Measurements from ENCODE around the gene NR5A1.

The NR5A1 gene

DNA sequence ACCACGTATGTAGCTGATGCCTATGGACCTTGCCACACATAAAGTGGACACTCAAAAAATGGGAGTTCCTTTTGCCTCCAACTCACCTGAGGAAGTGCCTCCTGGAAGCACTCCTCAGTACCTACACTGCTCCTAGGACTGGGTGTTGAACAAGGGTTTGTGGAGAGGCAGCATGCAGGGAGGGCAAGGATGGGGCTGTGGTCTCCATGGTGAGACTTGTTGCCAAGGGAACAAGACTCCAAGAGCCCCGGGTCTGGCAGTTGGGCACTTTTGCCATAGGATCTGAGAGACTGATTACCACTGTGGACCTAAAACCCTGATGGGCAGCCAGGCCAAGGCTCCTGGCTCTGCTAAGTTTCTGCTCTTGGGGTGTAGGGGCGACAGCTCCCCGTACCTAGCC is 6.9 kb upstream of the NR5A1 start:
- DNase-seq (ENCODE audit: low read depth, low spot score) = no peak
- H3K36me3 ChIP-seq (ENCODE audit: insufficient read depth, insufficient read length, low read length) = no peaks in the 10 kb centered on the region
- no peak overlapping the region for H3K9ac ChIP-seq (ENCODE audit: insufficient read length, low read depth)
- TF ChIP-seq YY1 (IDR thresholded peaks at IDR 0.05; ENCODE audit: insufficient read depth, insufficient read length) (no peak), ZNF274 (IDR thresholded peaks at IDR 0.05; ENCODE audit: low read depth, low read length) (no peak), SUZ12 (IDR thresholded peaks at IDR 0.05; ENCODE audit: extremely low read depth, insufficient read depth, insufficient read length) (no peak)
- H3K27me3 ChIP-seq (ENCODE audit: insufficient read depth, insufficient read length) = no peaks in the 10 kb centered on the region
- H3K9me3 ChIP-seq (ENCODE audit: insufficient read depth, low read length) = no peaks in the 10 kb centered on the region
- H3K4me1 ChIP-seq (ENCODE audit: insufficient read depth, insufficient read length) = peaks cover 18% of the 10 kb centered on the region
- H3K4me3 ChIP-seq (ENCODE audit: insufficient read length, low read depth) = no peak overlapping the region

DNA sequence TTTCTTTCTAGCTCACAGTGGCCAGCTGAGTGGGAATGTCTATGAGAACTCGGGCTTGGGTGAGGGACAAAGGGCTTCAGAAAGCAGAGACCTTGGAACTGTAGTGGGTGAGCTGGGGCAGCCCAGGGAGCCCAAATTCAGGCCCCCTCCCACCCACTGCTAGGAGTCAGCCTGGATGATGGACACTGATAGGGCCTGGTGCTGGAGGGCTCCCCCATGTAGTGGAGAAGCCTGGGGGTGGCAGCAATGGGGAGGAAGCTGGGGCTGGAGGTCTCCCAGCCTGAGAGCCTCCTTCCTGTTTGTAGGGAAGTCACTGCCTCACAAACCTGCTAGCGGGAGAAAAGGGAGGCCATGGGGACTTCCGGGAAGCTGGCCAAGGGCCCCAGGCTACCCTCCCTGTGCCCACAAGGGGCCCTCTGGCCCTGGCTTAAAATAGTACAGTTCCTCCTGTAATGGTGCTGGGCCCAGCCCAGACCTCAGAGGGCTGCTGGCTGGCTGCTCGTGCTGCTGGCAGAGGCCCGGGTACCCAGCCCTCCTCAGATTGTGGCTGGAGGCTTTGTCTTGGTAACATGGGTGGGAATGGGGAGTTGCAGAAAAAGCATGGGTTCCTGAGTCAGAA is 6.3 kb upstream of the NR5A1 start:
- H3K9ac ChIP-seq (ENCODE audit: insufficient read length, low read depth) = no peak overlapping the region
- TF ChIP-seq SUZ12 (IDR thresholded peaks at IDR 0.05; ENCODE audit: extremely low read depth, insufficient read depth, insufficient read length) = no peak
- no peak for TF ChIP-seq YY1 (IDR thresholded peaks at IDR 0.05; ENCODE audit: insufficient read depth, insufficient read length)
- no peak for TF ChIP-seq ZNF274 (IDR thresholded peaks at IDR 0.05; ENCODE audit: low read depth, low read length)
- no peaks in the 10 kb centered on the region for H3K27me3 ChIP-seq (ENCODE audit: insufficient read depth, insufficient read length)
- no peak overlapping the region for H3K4me3 ChIP-seq (ENCODE audit: insufficient read length, low read depth)
- H3K9me3 ChIP-seq (ENCODE audit: insufficient read depth, low read length) = no peaks in the 10 kb centered on the region
- H3K4me1 ChIP-seq (ENCODE audit: insufficient read depth, insufficient read length) = peaks cover 18% of the 10 kb centered on the region
- no peak for DNase-seq (ENCODE audit: low read depth, low spot score)
- no peaks in the 10 kb centered on the region for H3K36me3 ChIP-seq (ENCODE audit: insufficient read depth, insufficient read length, low read length)

DNA sequence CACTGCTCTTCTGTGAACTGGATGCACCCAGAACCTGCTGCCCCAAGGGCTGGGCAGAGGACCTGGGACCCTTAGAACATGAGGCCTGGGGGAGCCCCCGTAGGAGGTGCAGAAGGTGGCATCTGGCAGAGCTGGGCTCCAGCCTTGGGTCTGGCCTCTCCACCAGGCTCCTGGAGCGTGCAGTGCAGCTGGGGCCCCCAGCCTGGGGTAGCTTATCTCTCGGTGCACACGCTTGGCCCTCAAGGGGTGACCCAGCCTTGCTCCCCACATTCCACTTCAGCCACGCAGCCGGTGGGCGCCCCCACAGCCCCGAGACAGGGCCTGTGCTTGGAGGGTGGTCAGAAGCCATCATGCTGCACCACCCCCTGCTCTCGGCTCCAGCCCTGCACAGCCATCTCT is 5.6 kb upstream of the NR5A1 start:
- TF ChIP-seq SUZ12 (IDR thresholded peaks at IDR 0.05; ENCODE audit: extremely low read depth, insufficient read depth, insufficient read length) = no peak
- TF ChIP-seq YY1 (IDR thresholded peaks at IDR 0.05; ENCODE audit: insufficient read depth, insufficient read length) = no peak
- no peak for TF ChIP-seq ZNF274 (IDR thresholded peaks at IDR 0.05; ENCODE audit: low read depth, low read length)
- no peak for DNase-seq (ENCODE audit: low read depth, low spot score)
- Histone ChIP-seq H3K36me3 (ENCODE audit: insufficient read depth, insufficient read length, low read length) (no peaks in the 10 kb centered on the region), H3K4me1 (ENCODE audit: insufficient read depth, insufficient read length) (peaks cover 13% of the 10 kb centered on the region), H3K27me3 (ENCODE audit: insufficient read depth, insufficient read length) (no peaks in the 10 kb centered on the region), H3K9ac (ENCODE audit: insufficient read length, low read depth) (no peak overlapping the region), H3K9me3 (ENCODE audit: insufficient read depth, low read length) (no peaks in the 10 kb centered on the region), H3K4me3 (ENCODE audit: insufficient read length, low read depth) (no peak overlapping the region)

DNA sequence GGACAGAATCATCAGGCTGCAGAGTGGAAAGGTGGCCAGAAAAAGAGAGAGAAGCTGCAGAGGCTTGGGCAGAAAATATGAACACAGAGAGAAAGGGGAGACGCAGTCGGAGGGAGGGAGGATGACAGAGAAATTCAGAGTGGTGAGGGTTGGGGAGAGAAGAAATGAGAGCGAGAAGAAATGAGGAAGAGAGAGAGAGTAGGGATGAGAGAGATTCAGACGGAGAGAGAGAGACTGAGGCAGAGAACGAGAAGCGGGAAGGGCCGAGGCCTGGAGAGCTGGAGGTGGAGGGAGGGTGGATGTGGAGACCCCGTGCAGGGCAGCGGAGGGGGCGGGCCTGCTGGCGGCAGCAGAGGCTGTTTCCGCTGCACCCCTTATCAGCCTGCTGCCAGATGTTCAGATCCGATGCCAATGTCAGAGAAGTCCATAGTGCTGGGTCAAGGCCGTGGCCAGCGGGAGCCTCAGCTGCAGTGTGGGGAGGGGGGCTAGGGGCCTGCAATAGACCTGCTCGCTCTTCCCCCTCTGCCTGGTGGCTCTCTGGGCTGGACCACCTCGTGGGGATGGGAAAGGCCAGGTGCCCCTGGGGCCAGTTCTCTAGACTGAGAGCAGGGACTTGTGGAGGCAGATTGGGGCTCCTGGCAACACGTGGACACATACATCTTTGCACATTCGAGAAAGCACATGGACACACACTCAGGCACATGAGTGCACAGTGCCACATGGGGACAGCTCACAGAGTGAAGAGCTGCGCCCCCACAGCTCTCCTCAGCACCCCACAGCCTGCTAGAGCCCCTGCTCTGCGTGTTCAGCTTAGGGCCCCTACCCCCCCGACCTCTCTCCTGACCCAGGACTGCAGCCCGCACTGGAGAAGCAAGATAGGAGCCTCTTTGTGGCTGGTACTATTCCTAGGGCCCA is 4.9 kb upstream of the NR5A1 start:
- Histone ChIP-seq H3K4me1 (ENCODE audit: insufficient read depth, insufficient read length) (peaks cover 16% of the 10 kb centered on the region), H3K36me3 (ENCODE audit: insufficient read depth, insufficient read length, low read length) (no peaks in the 10 kb centered on the region), H3K9ac (ENCODE audit: insufficient read length, low read depth) (peak overlapping the region; percentile 37), H3K4me3 (ENCODE audit: insufficient read length, low read depth) (no peak overlapping the region), H3K27me3 (ENCODE audit: insufficient read depth, insufficient read length) (no peaks in the 10 kb centered on the region), H3K9me3 (ENCODE audit: insufficient read depth, low read length) (no peaks in the 10 kb centered on the region)
- DNase-seq (ENCODE audit: low read depth, low spot score) = no peak
- TF ChIP-seq SUZ12 (IDR thresholded peaks at IDR 0.05; ENCODE audit: extremely low read depth, insufficient read depth, insufficient read length) (no peak), YY1 (IDR thresholded peaks at IDR 0.05; ENCODE audit: insufficient read depth, insufficient read length) (no peak), ZNF274 (IDR thresholded peaks at IDR 0.05; ENCODE audit: low read depth, low read length) (no peak)

DNA sequence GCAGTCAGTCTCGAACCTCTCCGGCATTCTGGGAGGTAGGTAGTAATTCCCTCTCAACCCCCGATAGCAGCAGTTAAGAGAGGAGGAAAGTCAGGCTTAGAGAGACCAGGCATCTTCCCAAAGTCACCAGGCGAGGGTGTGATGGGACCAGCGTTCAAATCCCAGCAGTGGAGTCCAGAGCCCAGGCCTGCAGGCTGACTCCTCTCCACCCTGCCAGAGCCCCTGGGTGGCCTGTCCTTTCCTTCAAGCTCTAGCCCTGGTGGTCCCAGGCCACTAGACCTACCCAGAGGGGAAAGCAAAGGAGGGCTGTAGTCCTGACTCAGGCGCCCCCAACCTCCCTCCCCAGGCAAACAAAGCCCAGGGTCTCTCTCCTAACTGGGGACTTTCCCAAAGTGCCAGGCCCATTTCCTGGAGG is 4.2 kb upstream of the NR5A1 start:
- H3K36me3 ChIP-seq (ENCODE audit: insufficient read depth, insufficient read length, low read length) = no peaks in the 10 kb centered on the region
- DNase-seq (ENCODE audit: low read depth, low spot score) = peak; percentile 20
- TF ChIP-seq YY1 (IDR thresholded peaks at IDR 0.05; ENCODE audit: insufficient read depth, insufficient read length) (no peak), ZNF274 (IDR thresholded peaks at IDR 0.05; ENCODE audit: low read depth, low read length) (no peak), SUZ12 (IDR thresholded peaks at IDR 0.05; ENCODE audit: extremely low read depth, insufficient read depth, insufficient read length) (no peak)
- no peak overlapping the region for H3K4me3 ChIP-seq (ENCODE audit: insufficient read length, low read depth)
- H3K27me3 ChIP-seq (ENCODE audit: insufficient read depth, insufficient read length) = no peaks in the 10 kb centered on the region
- H3K9ac ChIP-seq (ENCODE audit: insufficient read length, low read depth) = peak overlapping the region; percentile 4
- H3K9me3 ChIP-seq (ENCODE audit: insufficient read depth, low read length) = no peaks in the 10 kb centered on the region
- H3K4me1 ChIP-seq (ENCODE audit: insufficient read depth, insufficient read length) = peaks cover 22% of the 10 kb centered on the region

DNA sequence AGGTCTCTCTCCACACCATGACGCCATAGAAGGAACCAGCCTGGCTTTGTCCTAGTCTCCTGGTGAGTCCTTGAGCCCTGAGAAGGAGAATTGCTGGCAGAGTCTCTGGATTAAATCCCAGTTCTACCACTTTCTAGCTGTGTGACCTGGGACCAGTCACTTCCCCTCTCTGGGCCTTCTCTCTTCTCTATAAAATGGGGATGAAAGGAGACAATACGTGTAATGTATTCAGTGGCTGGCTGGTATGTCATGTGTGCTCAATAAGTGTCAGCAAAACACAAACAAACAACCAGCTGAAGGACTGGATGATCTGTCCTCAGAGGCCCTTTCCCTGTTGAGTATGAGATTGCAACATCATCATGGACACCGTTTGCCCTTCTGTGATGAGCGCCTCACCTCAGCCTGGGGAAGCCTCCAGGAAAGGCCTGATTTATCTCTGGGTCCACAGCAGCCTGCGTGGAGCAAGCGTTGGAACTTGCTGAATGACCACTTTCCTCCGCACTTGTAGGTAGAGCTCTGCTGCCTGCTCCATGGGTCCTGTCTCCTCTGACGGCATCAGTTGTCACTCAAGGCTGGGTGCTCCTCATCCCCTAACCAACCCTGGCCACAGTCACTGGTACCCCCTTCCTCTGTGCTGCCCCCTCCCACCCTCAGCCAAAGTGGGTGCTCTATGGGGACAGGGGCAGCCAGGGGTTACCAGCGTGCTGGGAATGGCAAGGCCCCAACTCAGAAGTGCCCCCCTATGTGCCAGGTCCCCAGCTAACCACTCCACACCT is 3.6 kb upstream of the NR5A1 start:
- Histone ChIP-seq H3K36me3 (ENCODE audit: insufficient read depth, insufficient read length, low read length) (no peaks in the 10 kb centered on the region), H3K9me3 (ENCODE audit: insufficient read depth, low read length) (no peaks in the 10 kb centered on the region), H3K27me3 (ENCODE audit: insufficient read depth, insufficient read length) (peaks cover 1% of the 10 kb centered on the region), H3K9ac (ENCODE audit: insufficient read length, low read depth) (no peak overlapping the region), H3K4me3 (ENCODE audit: insufficient read length, low read depth) (no peak overlapping the region), H3K4me1 (ENCODE audit: insufficient read depth, insufficient read length) (peaks cover 24% of the 10 kb centered on the region)
- DNase-seq (ENCODE audit: low read depth, low spot score) = no peak
- TF ChIP-seq ZNF274 (IDR thresholded peaks at IDR 0.05; ENCODE audit: low read depth, low read length) (no peak), SUZ12 (IDR thresholded peaks at IDR 0.05; ENCODE audit: extremely low read depth, insufficient read depth, insufficient read length) (no peak), YY1 (IDR thresholded peaks at IDR 0.05; ENCODE audit: insufficient read depth, insufficient read length) (no peak)

Measured in NT2/D1 (cell line).